ENCODE data around the gene LTBP1. TPM values are rescaled to one million over a fixed set of nuclear protein-coding genes. Genes with fewer than 3 reads are reported as not detected.

The LTBP1 gene
- total RNA-seq, 1 experiment from 2014 or later, result 12.5 TPM

DNA sequence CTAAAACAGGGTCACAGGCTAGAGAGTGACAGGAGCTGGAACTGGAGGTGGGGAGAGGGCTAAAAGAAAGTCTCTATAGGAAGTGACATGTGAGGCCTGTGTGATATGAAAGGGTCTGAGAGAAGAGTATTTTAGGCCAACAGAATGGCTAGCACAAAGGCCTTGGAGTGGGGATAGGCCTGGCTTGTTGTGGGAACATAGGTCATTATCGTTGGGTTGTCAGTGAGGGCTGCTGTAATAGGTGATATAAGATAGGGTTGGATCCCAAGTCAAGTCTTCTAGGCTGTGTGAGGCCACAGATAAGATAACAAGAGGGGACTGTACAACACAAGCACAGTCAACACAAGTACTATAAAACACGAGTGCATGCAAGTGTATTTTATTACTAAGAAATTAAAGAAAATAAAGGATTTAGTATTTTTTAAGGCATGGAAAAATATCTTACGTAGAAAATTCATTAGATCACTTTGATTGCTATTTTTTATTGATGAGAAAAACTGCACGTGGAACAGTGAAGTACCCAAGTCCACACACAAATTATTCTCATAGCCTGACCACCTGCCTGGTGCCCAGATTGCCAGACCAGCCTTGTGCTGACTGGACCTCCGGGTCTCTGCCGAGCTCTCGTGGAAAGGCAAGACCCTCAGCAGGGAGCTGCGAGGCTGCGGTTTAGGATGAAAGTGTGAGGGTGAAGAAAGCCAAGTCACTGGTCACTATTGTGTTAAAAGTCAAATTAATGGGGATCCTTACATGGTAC, 14.1 kb downstream of the LTBP1 start:
- no peak for TF ChIP-seq POLR2AphosphoS5 (IDR thresholded peaks at IDR 0.05; ENCODE audit: low read depth, low read length)
- TF ChIP-seq, protein P1, sequence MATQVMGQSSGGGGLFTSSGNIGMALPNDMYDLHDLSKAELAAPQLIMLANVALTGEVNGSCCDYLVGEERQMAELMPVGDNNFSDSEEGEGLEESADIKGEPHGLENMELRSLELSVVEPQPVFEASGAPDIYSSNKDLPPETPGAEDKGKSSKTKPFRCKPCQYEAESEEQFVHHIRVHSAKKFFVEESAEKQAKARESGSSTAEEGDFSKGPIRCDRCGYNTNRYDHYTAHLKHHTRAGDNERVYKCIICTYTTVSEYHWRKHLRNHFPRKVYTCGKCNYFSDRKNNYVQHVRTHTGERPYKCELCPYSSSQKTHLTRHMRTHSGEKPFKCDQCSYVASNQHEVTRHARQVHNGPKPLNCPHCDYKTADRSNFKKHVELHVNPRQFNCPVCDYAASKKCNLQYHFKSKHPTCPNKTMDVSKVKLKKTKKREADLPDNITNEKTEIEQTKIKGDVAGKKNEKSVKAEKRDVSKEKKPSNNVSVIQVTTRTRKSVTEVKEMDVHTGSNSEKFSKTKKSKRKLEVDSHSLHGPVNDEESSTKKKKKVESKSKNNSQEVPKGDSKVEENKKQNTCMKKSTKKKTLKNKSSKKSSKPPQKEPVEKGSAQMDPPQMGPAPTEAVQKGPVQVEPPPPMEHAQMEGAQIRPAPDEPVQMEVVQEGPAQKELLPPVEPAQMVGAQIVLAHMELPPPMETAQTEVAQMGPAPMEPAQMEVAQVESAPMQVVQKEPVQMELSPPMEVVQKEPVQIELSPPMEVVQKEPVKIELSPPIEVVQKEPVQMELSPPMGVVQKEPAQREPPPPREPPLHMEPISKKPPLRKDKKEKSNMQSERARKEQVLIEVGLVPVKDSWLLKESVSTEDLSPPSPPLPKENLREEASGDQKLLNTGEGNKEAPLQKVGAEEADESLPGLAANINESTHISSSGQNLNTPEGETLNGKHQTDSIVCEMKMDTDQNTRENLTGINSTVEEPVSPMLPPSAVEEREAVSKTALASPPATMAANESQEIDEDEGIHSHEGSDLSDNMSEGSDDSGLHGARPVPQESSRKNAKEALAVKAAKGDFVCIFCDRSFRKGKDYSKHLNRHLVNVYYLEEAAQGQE (IDR thresholded peaks at IDR 0.05; ENCODE audit: insufficient read depth in 1 of 2, low read depth in 2 of 2, low read length in 1 of 2), result no peak
- TF ChIP-seq SIN3A (IDR thresholded peaks at IDR 0.05; ENCODE audit: borderline replicate concordance, insufficient read depth, low read depth, low read length), result no peak
- TF ChIP-seq TCF7L2 (IDR thresholded peaks at IDR 0.05; ENCODE audit: low read depth, low read length), result no peak
- TF ChIP-seq, protein P2, sequence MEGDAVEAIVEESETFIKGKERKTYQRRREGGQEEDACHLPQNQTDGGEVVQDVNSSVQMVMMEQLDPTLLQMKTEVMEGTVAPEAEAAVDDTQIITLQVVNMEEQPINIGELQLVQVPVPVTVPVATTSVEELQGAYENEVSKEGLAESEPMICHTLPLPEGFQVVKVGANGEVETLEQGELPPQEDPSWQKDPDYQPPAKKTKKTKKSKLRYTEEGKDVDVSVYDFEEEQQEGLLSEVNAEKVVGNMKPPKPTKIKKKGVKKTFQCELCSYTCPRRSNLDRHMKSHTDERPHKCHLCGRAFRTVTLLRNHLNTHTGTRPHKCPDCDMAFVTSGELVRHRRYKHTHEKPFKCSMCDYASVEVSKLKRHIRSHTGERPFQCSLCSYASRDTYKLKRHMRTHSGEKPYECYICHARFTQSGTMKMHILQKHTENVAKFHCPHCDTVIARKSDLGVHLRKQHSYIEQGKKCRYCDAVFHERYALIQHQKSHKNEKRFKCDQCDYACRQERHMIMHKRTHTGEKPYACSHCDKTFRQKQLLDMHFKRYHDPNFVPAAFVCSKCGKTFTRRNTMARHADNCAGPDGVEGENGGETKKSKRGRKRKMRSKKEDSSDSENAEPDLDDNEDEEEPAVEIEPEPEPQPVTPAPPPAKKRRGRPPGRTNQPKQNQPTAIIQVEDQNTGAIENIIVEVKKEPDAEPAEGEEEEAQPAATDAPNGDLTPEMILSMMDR (IDR thresholded peaks at IDR 0.05), result no peak
- Histone ChIP-seq H3K27ac (ENCODE audit: low read length) (no peak overlapping the region), H3K27me3 (ENCODE audit: control insufficient read depth, insufficient read depth, low read length) (no peaks in the 10 kb centered on the region), H3K9me3 (ENCODE audit: control insufficient read depth, insufficient read depth, low read depth, low read length) (no peaks in the 10 kb centered on the region), H3K4me3 (ENCODE audit: low read depth in 2 of 2, low read length in 2 of 2) (no peak overlapping the region), H3K4me1 (ENCODE audit: control insufficient read depth, insufficient read depth, low read length) (no peaks in the 10 kb centered on the region), H3K36me3 (ENCODE audit: control insufficient read depth, insufficient read depth, low read length) (no peaks in the 10 kb centered on the region)
- CTCF ChIA-PET, result no interaction called here
- ATAC-seq (no peak), DNase-seq (ENCODE audit: low read depth, low spot score) (no peak)
- no TSS peak for BruUV-seq (replicated peaks)
- POLR2A ChIA-PET, result no interaction called here
- intact Hi-C loops (cut with micrococcal nuclease; ENCODE audit: unreplicated experiment), result no loop called here
- in situ Hi-C loops (cut with HindIII; ENCODE audit: low pct_unique_long_range_greater_than_20kb, low sequenced_read_pairs), result no loop called here

DNA sequence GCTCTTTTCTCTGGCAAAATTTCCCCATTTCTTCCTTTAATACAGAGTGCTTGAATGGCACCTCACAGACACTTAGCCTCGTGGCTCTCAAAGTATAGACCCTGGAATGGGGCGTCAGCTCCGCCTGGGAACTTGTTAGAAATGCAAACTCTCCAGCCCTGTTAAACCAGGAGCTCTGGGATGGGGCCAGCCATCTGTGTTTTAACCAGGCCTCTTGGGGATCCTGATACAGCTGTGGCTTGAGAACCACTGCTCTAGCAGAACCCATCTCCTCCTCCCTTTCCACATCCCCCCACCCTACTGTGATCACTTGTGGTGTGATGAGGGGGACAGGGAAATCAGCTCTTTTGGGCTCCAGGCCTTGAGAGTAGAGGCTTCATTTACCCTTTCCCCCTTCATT, 15.9 kb downstream of the LTBP1 start:
- no peaks in the 10 kb centered on the region for H3K9me3 ChIP-seq (ENCODE audit: control insufficient read depth, insufficient read depth, low read depth, low read length)
- H3K4me1 ChIP-seq (ENCODE audit: control insufficient read depth, insufficient read depth, low read length), result no peaks in the 10 kb centered on the region
- DNase-seq (ENCODE audit: low read depth, low spot score), result no peak
- no peak for TF ChIP-seq TCF7L2 (IDR thresholded peaks at IDR 0.05; ENCODE audit: low read depth, low read length)
- H3K4me3 ChIP-seq (ENCODE audit: low read depth in 2 of 2, low read length in 2 of 2), result no peak overlapping the region
- no peaks in the 10 kb centered on the region for H3K27me3 ChIP-seq (ENCODE audit: control insufficient read depth, insufficient read depth, low read length)
- in situ Hi-C loops (cut with HindIII; ENCODE audit: low pct_unique_long_range_greater_than_20kb, low sequenced_read_pairs), result no loop called here
- intact Hi-C loops (cut with micrococcal nuclease; ENCODE audit: unreplicated experiment), result no loop called here
- no peak overlapping the region for H3K27ac ChIP-seq (ENCODE audit: low read length)
- no TSS peak for BruUV-seq (replicated peaks)
- no peaks in the 10 kb centered on the region for H3K36me3 ChIP-seq (ENCODE audit: control insufficient read depth, insufficient read depth, low read length)
- ATAC-seq, result no peak
- ChIA-PET POLR2A (no interaction called here), CTCF (no interaction called here)

DNA sequence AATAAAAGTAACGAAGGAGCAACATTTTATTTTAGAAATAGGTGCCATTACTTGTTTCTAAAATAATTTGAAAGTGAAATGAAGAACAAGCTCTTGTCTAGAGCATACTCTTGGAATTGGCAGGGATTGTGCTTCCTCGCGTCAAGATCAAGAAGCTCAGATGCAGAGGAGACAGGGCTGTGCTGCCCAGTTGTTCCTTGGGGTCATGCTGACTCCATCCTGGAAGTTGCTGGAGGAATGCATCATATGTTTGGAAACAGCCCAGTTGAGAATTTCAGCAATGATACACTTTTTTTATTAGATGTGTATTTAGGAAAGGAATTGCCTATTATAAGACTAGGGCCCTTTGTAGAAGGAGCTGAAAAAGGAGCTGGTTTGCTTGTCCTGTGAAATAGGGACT, 17.2 kb downstream of the LTBP1 start:
- in situ Hi-C loops (cut with HindIII; ENCODE audit: low pct_unique_long_range_greater_than_20kb, low sequenced_read_pairs), result no loop called here
- DNase-seq (ENCODE audit: low read depth, low spot score) (no peak), ATAC-seq (no peak)
- no peaks in the 10 kb centered on the region for H3K9me3 ChIP-seq (ENCODE audit: control insufficient read depth, insufficient read depth, low read depth, low read length)
- no peaks in the 10 kb centered on the region for H3K27me3 ChIP-seq (ENCODE audit: control insufficient read depth, insufficient read depth, low read length)
- CTCF ChIA-PET, result no interaction called here
- TF ChIP-seq, protein P1 (IDR thresholded peaks at IDR 0.05; ENCODE audit: insufficient read depth in 1 of 2, low read depth in 2 of 2, low read length in 1 of 2), result no peak
- TF ChIP-seq POLR2AphosphoS5 (IDR thresholded peaks at IDR 0.05; ENCODE audit: low read depth, low read length) (no peak), TCF7L2 (IDR thresholded peaks at IDR 0.05; ENCODE audit: low read depth, low read length) (no peak), SIN3A (IDR thresholded peaks at IDR 0.05; ENCODE audit: borderline replicate concordance, insufficient read depth, low read depth, low read length) (no peak)
- TF ChIP-seq, protein P2 (IDR thresholded peaks at IDR 0.05), result no peak
- BruUV-seq (replicated peaks), result no TSS peak
- POLR2A ChIA-PET, result no interaction called here
- H3K4me1 ChIP-seq (ENCODE audit: control insufficient read depth, insufficient read depth, low read length), result no peaks in the 10 kb centered on the region
- no peaks in the 10 kb centered on the region for H3K36me3 ChIP-seq (ENCODE audit: control insufficient read depth, insufficient read depth, low read length)
- intact Hi-C loops (cut with micrococcal nuclease; ENCODE audit: unreplicated experiment), result no loop called here
- H3K27ac ChIP-seq (ENCODE audit: low read length), result no peak overlapping the region
- no peak overlapping the region for H3K4me3 ChIP-seq (ENCODE audit: low read depth in 2 of 2, low read length in 2 of 2)

Measured in Panc1 (cell line).